HG02798 (cell line): ENCODE results near the gene FGF9.

Source experiments
- ATAC-seq: cut with Tn5 transposase; IDR thresholded peaks from one replicate; pipeline ENCODE4 v1.9.1; 2021; ENCODE audit warnings: mild to moderate bottlenecking; ENCODE audit not compliant: unreplicated experiment, poor library complexity

Gene FGF9

DNA sequence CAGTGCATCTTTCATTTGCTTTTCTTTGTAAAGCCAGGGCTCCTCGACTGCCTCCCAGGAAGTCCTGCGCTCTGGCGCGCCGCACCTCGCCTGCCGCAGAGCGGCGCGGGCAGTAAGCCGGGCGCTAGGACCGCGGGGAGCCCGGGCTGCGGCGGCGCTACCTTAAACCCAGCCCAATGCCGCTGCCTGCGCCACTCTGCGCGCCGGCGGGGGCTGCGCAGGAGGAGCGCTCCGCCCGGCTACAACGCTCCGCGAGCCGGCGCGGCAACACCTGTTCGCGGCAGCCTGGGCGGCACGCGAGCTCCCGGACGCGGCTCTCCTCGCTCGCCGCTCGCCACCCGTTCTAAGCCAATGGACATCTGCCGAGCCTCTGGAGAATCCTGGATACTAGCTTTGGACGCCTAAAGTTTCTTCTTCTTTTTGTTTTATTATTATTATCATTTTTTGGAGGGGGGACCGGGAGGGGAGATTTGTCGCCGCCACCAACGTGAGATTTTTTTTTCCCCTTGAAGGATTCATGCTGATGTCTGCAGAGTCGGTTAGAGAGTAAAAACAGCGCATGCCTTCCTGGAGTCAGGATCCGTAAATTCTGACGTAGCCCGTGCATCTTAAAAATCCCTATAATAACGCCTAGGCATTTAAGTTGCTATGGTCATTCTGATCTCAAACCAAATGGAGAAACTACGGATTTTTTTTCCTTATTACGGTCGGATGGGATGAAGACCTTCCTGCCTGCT is at the start of gene FGF9:
FGF9 (plus strand) TSS at position 191 of the 737 bp plus-strand sequence. CDS start 840 bp downstream, outside the sequence.
- ATAC-seq = peak; percentile 88

DNA sequence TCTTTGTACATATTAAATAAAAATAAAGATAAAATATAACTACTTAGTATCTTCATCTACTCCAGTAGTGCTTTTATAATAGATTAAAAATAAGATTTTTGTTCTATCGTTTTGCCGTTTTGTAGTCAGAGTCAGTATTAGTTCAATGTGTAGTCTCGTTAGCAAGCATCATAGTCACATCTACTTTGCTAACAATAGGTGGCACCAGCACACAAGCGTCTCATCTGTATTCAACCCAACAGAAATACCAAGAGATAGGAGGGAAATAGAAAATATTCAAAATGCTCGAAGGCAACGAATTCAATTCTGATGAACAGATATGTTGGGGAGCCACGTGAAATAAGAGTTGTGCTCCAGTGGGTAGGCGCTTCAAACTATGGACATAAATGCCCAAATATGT is 45.5 kb upstream of the FGF9 start:
- peak; percentile 57 for ATAC-seq

DNA sequence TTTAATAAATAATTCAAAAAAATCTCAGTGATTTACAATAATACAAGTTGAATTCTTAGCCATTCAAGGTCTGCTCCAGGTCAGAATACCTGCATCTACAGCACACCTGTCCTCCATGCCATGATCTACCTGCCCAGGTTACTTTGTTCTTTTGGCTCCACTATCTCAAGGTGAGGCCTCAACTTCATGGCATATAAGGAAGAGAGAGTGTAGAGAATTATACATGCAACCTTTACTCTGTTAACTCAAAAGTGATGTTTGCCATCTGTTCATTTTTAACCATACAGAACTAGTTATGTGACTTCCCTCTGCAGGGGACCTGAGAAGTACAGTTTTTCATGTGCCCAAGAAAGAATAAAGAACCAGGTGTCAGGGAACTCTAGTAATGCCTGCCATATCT is 38.7 kb upstream of the FGF9 start:
- ATAC-seq = no peak

DNA sequence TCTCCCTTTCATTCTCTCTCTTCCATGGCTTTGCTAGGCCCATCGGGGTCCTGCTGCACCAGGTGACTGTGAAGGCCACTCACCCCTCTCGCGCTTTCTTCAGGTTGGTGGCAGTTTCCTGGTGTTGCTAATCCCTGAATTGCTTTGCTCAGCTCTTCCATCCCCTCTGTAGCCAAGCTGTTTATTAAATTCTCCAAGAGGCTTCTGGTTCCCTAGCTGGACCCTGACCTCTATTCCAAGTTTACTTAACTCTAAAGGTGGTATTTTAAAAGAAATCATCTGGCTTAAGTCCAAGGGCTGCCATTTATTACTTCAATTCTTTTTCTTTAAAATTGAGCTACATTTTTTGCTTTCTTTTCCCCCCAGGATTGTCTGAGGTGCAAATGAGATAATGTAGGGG is 34.2 kb upstream of the FGF9 start:
- no peak for ATAC-seq

DNA sequence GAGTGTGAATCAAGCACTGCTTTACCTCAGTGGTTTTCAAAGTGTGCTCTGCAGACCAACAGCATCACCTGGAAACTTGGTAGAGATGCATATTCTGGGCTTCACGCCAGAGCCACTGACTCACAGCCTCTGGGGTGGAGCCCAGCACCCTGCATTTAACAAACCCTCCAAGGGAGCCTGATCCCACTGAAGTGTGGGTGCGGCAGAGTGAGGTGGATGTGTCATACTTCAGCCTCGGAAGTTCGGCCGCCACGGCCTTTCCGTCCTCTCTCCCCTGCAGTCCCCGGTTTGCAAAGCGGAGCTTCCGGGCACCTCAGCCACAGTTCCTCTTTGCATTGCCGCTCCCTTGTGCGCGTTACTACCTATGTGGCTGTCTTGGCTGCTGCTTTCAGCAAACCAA is 33.6 kb upstream of the FGF9 start:
- no peak for ATAC-seq

DNA sequence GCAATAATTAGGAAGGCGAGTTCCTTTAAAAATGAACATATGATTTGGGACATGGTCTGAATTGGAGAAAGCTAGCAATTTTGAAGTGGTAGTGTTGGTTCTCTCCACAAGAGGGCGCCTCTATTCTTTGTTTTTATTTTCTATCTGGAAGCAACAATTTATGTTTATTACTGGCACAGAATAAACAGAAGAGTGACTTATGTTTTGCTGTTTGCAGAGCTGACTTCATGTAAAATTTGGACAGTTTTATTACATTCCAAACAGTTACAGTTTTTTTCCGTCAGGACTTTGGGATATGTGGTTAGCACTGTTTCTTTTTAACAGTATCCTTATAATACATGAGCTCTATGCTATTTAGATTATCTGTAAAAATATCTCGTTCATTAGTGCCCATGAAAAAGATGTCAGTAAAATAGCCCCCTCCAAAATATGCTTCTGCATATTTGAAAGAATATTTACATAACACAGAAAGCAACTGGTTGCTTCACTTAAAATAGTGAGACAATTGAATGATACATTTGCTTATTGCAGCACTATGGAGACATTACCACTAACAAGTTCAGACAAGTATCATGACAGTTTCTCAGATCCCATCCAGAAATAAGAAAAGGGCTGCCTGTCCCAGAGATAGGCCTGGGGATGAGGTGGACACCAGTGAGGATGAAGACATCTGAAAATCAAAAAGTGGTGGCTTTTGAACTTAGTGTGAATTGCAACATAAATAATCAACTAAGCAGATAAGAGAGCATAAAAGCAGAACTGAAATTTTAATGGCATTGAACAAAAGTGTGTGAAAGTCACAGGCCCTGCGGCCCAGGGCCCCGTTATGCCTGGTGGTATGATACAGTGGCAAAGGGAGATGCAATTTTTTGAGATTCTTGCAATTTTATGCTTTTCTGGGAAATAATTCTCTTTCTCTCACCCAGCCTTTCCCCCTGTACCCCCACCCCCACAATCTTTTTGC is 32.3 kb upstream of the FGF9 start:
- no peak for ATAC-seq

- no peak for ATAC-seq
Measured at GRCh38 chr13:21639561-21639960, 31.3 kb upstream of the FGF9 start.

- ATAC-seq = no peak
Measured at GRCh38 chr13:21641629-21642028, 29.2 kb upstream of the FGF9 start.

- no peak for ATAC-seq
Measured at GRCh38 chr13:21657538-21657937, 13.3 kb upstream of the FGF9 start.

DNA sequence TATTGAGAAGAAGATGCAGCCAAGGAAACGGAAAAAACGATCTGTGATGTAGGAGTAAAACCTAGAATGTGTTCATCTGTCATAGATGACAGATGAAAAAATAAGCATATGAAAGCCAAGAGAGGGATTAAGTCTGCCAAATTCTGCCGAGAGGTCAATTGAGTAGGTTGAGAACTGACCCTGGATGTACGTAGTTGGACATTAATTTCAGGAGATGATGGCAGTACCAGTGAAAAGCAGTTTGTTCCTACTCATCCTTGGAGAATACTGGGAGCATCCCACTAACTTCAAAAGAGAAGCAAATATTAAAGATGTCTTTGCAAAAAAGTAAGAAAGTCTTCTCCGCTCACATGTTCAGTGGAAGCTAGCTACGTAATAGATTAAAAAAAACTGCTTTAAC is 11.8 kb upstream of the FGF9 start:
- no peak for ATAC-seq

GRCh38 chr13:21661097-21661909 is 9.6 kb upstream of the FGF9 start:
- ATAC-seq = no peak

DNA sequence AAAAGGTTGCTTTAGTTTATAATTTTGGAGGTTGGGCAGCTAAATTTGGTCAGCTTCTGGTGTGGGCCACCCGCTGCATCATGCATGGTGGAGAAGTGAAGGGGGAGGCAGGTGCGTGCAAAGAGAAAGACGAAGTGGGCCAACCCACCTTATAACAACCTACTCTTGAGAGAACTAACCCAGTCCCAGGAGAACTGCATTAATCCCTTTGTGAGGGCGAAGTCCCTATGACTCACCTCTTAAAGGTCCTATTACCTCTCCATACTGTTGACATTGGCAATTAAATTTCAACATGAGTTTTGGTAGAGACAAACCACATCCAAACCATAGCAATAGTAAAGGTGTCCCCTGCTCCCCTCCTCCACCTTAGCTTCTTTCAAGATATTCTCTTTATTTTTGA is 7.7 kb upstream of the FGF9 start:
- no peak for ATAC-seq

DNA sequence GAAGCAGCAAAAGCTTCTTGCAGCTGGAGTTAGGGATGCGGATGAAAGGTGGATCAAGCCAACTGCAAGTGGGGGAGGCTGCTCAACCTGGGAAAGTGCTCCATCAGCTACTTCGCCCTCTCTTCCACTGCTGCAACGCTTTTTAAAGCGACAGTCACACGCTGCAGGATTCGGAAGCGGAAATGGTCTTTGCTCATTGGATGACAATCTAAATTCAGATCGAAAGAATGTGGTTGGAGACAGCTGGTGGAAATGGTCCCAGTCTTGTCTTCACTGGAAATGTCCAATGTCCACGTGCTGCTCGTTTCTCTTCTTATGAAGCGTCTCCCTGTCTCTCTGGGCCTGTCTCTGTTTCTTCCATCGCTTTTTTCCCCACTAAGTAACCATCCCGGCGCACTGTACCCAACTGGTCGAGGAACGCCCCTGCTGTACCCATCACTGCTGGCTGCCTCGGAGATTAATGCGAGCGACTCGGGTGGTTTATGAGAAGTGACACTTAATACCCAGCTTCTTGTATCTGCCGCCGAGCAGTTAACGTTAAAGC is 2.1 kb upstream of the FGF9 start:
- ATAC-seq = no peak

- peak; percentile 29 for ATAC-seq
Measured at GRCh38 chr13:21670006-21670882, 629 bp upstream of the FGF9 start.

- ATAC-seq = no peak
Measured at GRCh38 chr13:21671620-21672286, 880 bp downstream of the FGF9 start.

GRCh38 chr13:21672287-21672680 is 1.4 kb downstream of the FGF9 start:
- ATAC-seq = no peak

GRCh38 chr13:21672796-21673538 is 2.1 kb downstream of the FGF9 start:
- no peak for ATAC-seq

DNA sequence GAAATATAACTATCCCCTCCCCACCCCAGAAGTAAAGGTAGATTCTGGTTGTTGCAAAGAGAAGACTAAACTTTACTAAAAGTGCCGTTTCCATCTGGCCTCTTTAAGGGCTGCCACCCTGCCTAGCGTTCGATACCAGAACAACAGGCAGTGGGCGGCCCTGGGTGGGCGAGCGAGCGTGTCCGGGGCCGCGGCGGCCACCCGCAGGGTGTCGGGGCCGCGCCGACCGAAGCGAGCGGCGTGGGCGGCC is 2.6 kb downstream of the FGF9 start:
- ATAC-seq = peak; percentile 20
